ELR (cell line): ENCODE measurements around the gene TMEM37.

Source experiments
- DNase-seq: peaks from one replicate; pipeline ENCODE4 v3.0.0-alpha.2; 2015; ENCODE audit warnings: low read depth

TMEM37 gene

DNA sequence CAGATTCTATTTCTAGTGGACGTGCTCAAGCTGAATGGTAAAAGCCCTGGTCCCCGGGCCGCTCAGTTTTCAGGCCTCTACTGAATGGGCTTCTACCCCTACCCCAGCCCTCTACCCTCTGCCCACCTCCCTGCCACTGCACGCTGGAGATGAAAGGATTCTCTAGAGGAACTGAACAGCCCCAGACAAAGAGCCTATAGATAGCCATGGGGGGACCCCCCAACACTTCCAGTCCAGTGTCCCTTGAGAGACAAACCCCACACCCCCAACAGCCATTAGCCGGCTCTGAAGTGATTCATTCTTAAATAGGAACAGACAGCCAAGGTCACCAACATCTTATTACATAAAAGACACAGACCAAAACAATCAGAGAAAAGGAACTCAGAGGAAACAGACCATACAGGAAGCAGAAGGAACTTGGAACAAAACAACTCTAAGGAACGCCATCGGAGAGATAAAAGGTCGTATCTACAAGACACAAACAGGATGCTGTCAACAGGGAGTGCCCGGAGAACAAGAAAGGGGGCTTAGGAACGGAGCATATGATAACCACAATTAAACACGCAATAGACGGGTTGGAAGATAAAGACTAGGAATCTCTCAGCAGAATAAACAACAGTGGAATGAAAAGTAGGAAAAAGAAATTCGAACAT is 23.5 kb downstream of the TMEM37 start:
- no peak for DNase-seq

GRCh38 chr2:119460076-119460475 is 28.4 kb downstream of the TMEM37 start:
- DNase-seq: no peak

DNA sequence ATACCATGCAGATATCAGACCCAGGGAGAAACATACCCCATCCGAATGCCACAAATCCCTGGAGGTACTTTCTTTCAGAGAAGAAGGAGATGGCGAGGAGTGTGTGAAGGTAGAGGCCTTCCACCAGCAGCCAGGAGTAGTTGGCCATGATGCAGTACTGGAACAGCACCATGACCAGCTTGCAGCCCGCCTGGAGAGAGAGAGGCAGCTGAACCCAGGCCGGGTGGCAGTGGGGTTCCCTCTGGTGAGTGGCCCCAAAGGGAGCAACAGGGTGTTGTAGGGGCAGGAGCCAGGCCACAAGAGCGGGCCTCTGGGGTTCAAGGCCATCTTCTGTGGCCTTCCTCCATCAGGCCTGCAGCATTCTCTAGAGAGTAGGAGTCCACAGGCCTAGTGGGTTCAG is 30.2 kb downstream of the TMEM37 start:
- no peak for DNase-seq

GRCh38 chr2:119462574-119462973 is 30.9 kb downstream of the TMEM37 start:
- no peak for DNase-seq

- no peak for DNase-seq
Measured at GRCh38 chr2:119463136-119463535, 31.5 kb downstream of the TMEM37 start.

DNA sequence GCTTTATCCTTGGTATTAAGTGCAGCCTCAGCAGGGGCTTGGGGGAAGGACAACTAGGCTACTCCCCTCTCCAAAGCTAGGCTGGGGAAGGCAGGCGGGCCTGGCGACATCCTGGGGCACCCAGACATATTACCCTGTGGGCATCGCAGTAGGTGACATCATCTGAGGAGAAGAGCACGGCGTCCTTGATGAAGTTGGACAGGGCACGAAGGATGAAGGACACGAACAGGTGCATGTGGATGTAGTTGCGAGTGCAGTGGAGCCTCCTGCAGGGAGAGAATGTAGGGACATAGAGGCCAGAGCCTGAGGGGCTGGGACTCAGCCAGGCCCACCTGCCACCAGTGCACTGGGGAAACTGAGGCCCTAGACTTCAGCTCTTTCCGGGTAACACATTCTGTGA is 32.3 kb downstream of the TMEM37 start:
- DNase-seq: no peak

DNA sequence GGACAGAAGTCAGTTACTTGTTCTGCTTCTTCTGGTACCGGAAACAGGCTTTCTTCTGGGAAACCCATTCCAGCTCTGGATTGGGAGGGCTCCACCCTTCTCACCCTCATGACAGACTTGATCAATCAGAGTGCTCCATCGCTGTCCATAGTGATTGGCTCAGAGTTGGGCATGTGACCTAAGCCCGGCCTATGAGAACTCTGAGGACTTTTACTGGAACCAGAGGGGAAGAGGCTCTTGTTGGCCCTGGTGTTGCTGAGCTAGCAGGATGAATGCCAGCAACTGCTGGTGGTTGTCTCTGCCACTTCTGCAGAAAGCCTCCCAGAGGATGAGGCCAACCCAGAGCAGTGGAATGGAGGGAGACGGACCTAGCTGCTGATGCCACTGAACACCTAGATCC is 33.3 kb downstream of the TMEM37 start:
- no peak for DNase-seq

DNA sequence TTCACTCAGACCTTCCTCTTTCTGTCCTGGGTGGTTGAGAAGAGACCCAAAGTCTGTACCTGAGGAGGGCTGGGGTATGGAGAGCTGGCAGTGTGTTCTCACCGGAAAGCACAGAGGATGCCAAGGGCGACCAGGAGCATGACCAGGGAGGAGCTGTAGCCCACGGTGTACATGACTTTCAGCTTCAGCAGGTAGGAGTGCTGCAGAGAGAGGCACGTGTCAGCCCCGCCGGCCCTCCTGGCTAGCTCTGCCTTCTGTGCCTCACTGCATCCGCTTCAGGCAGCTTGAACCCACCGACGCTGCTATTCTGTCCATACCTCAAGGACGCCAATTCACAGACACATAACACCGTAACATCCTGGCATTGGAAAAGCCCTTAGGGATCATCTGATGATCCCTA is 34.0 kb downstream of the TMEM37 start:
- no peak for DNase-seq

DNA sequence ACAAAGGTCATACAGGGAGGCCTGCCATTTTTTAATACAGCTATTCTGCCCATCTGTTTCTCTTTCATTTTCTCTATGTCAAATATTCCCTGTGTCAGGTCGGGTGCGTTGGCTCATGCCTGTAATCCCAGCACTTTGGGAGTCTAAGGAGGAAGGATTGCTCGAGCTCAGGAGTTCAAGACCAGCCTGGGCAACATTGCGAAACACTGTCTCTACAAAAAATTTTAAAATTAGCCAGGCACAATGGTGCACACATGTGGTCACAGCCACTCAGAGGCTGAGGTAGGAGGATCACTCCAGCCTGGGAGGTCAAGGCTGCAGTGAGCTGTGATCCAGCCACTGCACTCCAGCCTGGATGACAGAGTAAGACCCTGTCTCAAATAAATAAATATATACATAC is 34.7 kb downstream of the TMEM37 start:
- no peak for DNase-seq

DNA sequence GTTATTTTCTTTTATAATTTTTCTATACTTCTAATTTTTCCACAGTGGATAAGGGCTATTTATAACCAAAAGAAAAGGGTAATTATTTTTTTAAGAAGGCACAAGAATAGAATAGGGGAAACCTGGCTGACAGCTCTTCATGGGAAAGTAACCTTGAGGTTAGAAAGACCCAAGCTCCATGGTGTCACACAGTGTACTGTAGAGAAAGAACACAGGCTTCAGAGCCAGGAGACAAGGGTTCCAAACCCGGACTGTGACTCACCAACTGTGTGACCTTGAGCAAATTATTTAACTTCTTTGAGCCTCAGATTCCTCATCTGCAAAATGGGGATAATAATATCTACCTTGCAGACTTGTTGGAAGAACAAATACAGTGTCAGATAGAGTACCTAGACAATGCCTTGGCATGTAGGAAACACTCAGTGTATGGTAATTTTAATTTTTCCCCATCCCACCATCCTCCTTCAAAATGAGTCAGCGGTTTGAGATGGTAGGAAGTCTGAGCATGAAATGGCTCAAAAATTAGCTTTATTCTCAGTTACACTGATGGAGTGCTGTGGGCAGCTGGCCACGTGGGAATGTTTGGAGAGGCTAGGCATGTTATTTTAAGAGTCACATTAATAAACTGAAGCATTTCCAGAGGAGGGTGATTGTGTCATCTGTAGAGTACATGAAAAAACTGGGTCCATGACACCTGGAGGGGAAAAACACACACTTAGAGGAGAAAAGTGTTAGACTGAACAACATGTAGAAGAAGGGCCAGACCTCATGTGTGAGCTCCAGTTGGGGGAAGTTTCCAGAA is 36.7 kb downstream of the TMEM37 start:
- no peak for DNase-seq

- DNase-seq: no peak
Measured at GRCh38 chr2:119469131-119469530, 37.5 kb downstream of the TMEM37 start.

DNA sequence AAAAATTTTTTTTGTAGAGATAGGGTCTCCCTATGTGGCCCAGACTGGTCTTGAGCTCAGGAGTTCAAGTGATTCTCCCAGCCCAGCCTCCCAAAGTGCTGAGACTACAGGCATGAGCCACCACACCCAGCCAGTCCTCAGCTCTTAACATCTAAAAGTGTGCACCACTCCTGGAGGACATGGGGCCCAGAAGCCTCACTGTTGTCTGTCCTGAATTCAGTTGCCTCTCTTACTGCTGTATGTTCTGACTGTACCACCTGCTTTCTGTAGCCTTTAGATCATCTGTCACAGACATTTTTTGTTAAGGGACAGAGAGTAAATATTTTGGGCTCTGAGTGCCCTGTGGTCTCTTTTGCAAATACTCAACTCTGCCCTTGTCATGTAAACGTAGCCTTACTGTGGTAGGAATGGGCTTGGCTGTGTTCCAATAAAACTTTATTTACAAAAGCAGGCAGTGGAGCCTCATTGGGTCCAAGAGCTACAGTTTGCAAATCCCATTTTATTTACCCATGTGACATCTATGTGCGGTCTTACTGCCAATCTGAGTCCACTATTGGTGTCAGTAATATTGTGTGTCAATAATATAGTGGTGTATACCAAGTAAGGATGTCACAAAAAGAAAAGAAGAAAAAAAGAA is 38.1 kb downstream of the TMEM37 start:
- no peak for DNase-seq

DNA sequence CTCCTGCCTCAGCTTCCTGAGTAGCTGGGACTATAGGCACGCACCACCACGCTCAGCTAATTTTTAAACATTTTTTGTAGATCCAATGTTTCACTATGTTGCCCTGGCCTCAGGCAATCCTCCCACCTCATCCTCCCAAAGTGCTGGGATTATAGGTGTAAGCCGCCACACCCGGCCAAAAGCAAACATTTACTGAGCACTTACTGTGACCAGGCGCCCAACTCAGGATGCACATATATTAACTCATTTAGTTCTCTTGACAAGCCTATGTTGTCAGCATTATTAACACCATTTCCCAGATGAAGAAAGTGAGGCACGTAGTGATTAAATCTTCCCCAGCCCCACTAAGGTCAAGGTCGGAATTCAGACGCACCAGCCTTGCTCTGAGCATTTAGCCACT is 41.1 kb downstream of the TMEM37 start:
- no peak for DNase-seq

- DNase-seq: no peak
Measured at GRCh38 chr2:119473621-119474370, 42.1 kb downstream of the TMEM37 start.

DNA sequence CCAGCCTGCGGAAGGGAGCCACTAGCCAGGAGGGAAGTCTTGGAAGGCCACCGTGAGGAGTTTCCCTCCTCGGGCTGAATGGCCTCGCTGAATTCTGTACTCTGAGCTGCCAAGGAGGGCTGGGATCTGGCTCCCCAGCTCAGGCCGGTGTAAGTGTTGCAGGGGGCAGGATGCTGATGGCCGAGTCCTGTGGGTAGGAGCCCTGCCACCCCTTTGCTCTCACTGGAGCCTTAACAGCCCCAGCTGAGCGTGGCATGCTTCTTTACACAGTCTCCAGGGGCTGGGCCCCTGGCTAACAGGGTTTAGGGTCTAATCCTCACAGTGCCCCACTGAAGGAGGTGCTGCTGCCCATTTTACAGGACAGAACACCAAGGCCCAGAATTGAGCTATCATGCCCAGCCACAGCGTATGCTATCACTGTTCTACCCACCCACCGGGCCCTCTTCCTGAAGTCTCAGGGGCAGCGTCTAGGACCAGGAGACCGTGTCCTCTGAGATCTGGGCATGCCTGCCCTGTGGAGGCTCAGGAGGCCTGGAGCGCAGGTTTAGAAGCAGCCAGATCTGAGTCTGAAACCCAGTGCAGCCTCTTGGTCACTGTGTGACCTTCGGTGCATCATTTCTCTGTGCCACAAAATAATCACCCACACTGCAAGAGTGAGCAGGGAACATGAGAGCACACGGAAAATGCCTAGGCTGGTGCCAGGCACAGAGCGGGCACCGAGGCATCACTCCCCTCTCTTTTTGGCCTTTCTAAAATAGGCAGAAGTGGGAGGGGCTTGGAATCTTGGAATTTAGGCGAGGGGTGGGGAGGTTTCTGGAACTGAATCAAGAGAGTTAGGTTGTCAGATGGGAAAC is 42.9 kb downstream of the TMEM37 start:
- DNase-seq: no peak

GRCh38 chr2:119475225-119475856 is 43.7 kb downstream of the TMEM37 start:
- no peak for DNase-seq

GRCh38 chr2:119475857-119476244 is 44.2 kb downstream of the TMEM37 start:
- no peak for DNase-seq

DNA sequence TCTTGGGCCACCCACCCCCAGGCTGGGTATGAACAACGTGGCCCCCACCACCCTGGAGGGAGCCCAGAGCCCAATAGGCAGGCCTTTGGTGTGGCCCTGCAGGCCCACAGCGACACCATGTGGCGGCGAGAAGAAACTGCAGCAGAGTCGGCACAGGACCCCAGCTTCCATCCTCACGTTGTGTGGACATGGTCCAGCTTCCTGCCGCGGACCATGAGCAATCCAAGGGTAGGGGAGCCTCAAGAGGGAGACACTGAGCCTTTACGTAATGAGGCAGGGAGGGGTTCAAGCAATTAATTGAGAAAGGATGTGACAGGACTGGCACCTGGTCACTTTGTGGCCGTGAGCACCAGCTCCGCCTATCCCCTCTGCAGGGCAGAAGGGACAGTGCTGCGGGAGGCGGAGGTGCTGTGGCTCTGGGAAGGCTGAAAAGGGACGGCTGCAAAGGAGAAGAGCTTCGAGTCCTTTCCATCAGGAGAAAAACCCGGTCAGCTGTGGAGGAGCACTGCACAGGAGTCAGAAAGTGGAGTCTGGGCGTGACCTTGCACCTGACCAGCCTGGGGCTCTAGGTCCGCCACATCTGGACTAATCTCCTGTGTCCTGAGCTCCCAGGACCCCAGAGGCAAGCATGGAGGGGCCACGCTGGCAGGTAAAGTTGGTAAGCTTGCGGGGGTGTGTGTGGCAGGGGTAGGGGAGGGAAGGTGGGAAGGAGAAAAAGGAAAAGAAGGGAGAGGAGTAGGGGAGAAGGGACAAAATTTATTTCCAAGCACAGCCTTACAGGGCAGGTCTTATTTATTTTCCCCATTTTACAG is 44.9 kb downstream of the TMEM37 start:
- peak; percentile 74 for DNase-seq

DNA sequence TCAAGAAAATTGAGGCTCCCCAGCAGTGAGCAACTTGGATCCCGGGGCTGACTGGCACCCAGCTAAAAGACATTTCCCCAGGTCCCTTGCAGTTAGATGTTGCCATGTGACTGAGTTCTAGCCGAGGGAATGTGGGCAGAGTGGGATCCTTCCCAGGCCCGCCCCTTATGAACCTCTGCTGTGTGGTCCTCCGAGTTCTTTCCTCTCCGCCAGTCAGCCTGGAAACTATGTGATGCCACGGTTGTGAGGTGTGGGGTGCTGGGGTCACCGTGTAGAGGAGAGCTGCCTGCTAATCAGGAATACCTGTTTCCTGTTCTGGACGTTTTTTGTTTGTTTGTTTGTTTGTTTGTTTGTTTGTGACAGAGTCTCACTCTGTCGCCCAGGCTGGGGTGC is 45.5 kb downstream of the TMEM37 start:
- no peak for DNase-seq
